Smooth muscle cell (in vitro differentiated cells): ENCODE measurements around the gene SORCS2. TPM values are rescaled to one million over a fixed set of nuclear protein-coding genes. Genes with fewer than 3 reads are reported as not detected.

Experiments
- DNase-seq: peaks from one replicate; lab custom pipeline; 2025; ENCODE audit not compliant: unreplicated experiment; lab: John Stamatoyannopoulos, UW
- H2AFZ ChIP-seq: fragments of 200-600 bp; sonication (generic); 2 replicates; pipeline ENCODE4 v1.6.0; 2016; ENCODE audit warnings: antibody characterized with exemption, low read depth, mild to moderate bottlenecking
- H3F3A ChIP-seq: fragments of 200-600 bp; sonication (generic); 2 replicates; pipeline ENCODE4 v1.6.0; 2017; ENCODE audit warnings: antibody characterized with exemption, low read depth
- H3K27ac ChIP-seq: fragments of 200-600 bp; sonication (generic); 2 replicates; pipeline ENCODE4 v1.5.1; 2016; ENCODE audit warnings: low read depth, mild to moderate bottlenecking
- H3K27me3 ChIP-seq: fragments of 200-600 bp; sonication (generic); 2 replicates; pipeline ENCODE4 v1.6.1; 2016; ENCODE audit warnings: low read depth, mild to moderate bottlenecking
- H3K36me3 ChIP-seq: fragments of 200-600 bp; sonication (generic); 2 replicates; pipeline ENCODE4 v1.5.1; 2016; ENCODE audit warnings: low read depth
- H3K4me1 ChIP-seq: fragments of 200-600 bp; sonication (generic); 2 replicates; pipeline ENCODE4 v1.5.1; 2016; ENCODE audit warnings: low read depth
- H3K4me2 ChIP-seq: fragments of 200-600 bp; sonication (generic); 2 replicates; pipeline ENCODE4 v1.6.0; 2016; ENCODE audit warnings: mild to moderate bottlenecking
- H3K4me3 ChIP-seq: fragments of 200-600 bp; sonication (generic); 2 replicates; pipeline ENCODE4 v1.5.1; 2016; ENCODE audit warnings: mild to moderate bottlenecking
- H3K79me2 ChIP-seq: fragments of 200-600 bp; sonication (generic); 2 replicates; pipeline ENCODE4 v1.6.0; 2016; ENCODE audit warnings: low read depth, mild to moderate bottlenecking
- H3K9ac ChIP-seq: fragments of 200-600 bp; sonication (generic); 2 replicates; pipeline ENCODE4 v1.6.0; 2016; ENCODE audit warnings: low read depth
- H3K9me3 ChIP-seq: fragments of 200-600 bp; sonication (generic); replicated peaks from 2 replicates; pipeline ENCODE4 v1.5.1; 2016; ENCODE audit warnings: low read depth
- H4K20me1 ChIP-seq: fragments of 200-600 bp; sonication (generic); 2 replicates; pipeline ENCODE4 v1.6.0; 2016; ENCODE audit warnings: low read depth
- WGBS: methylation state at CpG from one replicate; pipeline ENCODE4 v1.1.7; 2016; ENCODE audit warnings: low lambda C conversion rate; 5-methylcytosine and 5-hydroxymethylcytosine counted together
- polyA plus RNA-seq: library from polyadenylated mRNA; unstranded; fragments of >200 nt; fragmentation: Nextera tagmentation; extraction: Ambion mirVana; gene quantifications from 2 replicates; pipeline ENCODE4 v1.2.1, GENCODE V29; 2016
- total RNA-seq: library from RNA; depleted of rRNA; stranded (reverse); fragments of >200 nt; gene quantifications from 2 replicates; pipeline ENCODE4 v1.2.3, GENCODE V29; 2014
- TF ChIP-seq, protein P1 (sequence below): fragments of 200-600 bp; sonication (generic); IDR thresholded peaks from 2 replicates; pipeline ENCODE4 v1.5.1; 2017; ENCODE audit warnings: borderline replicate concordance, mild to moderate bottlenecking, antibody characterized with exemption; ENCODE audit not compliant: insufficient read depth, poor library complexity, severe bottlenecking

Gene SORCS2
- total and polyA plus RNA-seq, 2 experiments from 2014 or later = 5.2 to 9.3 TPM

DNA sequence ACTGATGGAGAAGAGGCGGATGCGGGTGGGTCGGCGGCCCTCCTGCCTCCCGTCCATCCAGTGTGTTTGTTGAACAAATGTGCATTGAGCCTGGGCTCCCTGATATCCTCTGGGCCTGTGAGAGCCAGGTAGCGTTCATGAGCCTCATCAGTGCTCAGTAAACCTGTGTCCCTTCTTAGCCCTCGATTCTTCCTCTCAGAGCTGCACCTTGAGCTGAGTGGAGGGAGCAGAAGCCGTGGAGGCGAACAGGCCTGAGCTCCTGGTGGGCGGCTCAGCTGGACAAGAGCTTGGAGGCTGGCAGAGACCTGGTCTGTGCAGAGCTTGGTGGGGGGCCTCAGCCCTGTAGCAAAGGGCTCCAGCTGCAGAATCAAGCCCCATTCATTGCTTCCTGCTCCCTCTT, 112.1 kb downstream of the SORCS2 start:
- 94% methylated on average over 10 of the region's 10 CpGs for WGBS
- Histone ChIP-seq H3K4me3 (no peak overlapping the region), H2AFZ (no peak overlapping the region), H3K9ac (no peak overlapping the region), H3K9me3 (no peaks in the 10 kb centered on the region), H3K36me3 (no peaks in the 10 kb centered on the region), H3F3A (no peaks in the 10 kb centered on the region), H4K20me1 (no peaks in the 10 kb centered on the region), H3K4me1 (peaks cover 6% of the 10 kb centered on the region), H3K27me3 (no peaks in the 10 kb centered on the region), H3K4me2 (no peak overlapping the region), H3K79me2 (no peaks in the 10 kb centered on the region), H3K27ac (no peak overlapping the region)
- TF ChIP-seq, protein P1, sequence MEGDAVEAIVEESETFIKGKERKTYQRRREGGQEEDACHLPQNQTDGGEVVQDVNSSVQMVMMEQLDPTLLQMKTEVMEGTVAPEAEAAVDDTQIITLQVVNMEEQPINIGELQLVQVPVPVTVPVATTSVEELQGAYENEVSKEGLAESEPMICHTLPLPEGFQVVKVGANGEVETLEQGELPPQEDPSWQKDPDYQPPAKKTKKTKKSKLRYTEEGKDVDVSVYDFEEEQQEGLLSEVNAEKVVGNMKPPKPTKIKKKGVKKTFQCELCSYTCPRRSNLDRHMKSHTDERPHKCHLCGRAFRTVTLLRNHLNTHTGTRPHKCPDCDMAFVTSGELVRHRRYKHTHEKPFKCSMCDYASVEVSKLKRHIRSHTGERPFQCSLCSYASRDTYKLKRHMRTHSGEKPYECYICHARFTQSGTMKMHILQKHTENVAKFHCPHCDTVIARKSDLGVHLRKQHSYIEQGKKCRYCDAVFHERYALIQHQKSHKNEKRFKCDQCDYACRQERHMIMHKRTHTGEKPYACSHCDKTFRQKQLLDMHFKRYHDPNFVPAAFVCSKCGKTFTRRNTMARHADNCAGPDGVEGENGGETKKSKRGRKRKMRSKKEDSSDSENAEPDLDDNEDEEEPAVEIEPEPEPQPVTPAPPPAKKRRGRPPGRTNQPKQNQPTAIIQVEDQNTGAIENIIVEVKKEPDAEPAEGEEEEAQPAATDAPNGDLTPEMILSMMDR = no peak
- DNase-seq = no peak

DNA sequence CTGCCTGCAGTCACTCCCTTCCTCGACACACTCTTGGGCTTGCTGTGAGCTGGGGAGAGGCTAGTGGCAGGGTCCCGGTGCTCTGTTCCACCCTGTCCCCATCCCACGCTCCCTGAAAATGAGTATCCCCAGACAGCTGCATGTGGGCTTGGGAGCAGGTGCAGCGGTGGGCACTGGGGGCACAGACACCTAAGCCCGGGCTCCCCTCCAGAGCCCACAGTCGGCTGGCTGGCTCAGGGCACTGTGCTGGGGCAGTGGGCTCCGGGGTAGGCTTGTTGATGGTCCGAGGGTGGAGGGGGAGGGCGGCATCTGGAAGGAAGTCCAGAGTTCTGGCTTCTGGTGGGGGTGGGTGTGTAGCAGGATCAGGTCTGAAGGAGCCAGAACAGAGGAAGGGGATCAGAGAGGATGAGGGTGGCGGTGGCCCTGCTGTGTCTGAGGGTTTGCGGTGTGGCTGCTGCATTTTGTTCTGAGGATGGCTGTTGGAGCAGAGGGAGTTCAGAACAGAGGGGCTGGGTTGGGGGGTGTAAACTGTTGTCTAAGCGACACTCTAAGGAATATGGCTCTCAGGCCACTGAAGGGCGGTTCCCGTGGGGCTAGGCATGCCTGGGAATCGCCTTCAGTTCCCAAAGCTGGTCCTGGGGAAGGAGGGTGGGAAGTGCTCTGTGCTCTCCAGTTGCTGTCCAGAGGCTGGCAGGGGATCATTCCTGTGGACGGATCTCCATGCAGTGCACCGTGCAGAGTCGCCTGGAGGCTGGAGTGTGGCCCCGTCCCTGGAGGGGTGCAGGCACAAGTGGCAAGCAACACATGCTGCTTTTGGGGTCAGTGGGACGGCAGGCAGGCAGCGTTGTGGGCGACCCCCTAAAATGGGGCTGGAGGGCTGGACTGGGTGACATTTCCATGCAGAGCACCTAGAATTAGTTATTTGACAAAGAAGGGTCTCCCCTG, 114.0 kb downstream of the SORCS2 start:
- Histone ChIP-seq H3F3A (no peaks in the 10 kb centered on the region), H3K9ac (no peak overlapping the region), H3K4me3 (no peak overlapping the region), H3K4me2 (no peak overlapping the region), H3K9me3 (no peaks in the 10 kb centered on the region), H3K36me3 (no peaks in the 10 kb centered on the region), H4K20me1 (no peaks in the 10 kb centered on the region), H3K27me3 (no peaks in the 10 kb centered on the region), H3K79me2 (no peaks in the 10 kb centered on the region), H3K4me1 (no peaks in the 10 kb centered on the region), H3K27ac (no peak overlapping the region), H2AFZ (no peak overlapping the region)
- 78% methylated on average over 22 of the region's 22 CpGs for WGBS
- DNase-seq = no peak
- TF ChIP-seq, protein P1 = no peak

DNA sequence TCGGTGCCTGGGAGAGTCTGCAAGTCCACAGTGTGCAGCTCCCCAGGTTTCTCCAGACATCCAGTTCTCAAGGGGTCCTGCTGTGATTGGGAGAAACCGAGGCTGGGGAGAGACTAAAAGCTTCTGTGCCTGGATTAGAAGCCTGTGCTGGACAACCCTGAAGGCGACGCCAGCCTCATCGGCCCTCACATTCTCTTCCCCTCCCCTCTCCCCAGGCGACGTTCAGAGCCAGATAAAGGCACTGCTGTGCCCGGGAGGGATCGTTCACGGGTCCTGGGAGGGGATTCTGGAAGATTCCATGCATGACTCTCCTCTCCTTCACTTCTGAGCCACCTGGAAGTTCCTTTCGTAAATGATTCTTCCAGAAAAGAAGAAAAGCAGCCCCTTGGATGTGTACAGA, 114.6 kb downstream of the SORCS2 start:
- TF ChIP-seq, protein P1 = no peak
- no peaks in the 10 kb centered on the region for H3K27me3 ChIP-seq

More for the DNA sequence above, 114.6 kb downstream of the SORCS2 start:
- no peak overlapping the region for H3K27ac ChIP-seq
- no peaks in the 10 kb centered on the region for H4K20me1 ChIP-seq
- 74% methylated on average over 11 of the region's 11 CpGs for WGBS
- no peaks in the 10 kb centered on the region for H3K79me2 ChIP-seq
- H3F3A ChIP-seq = no peaks in the 10 kb centered on the region
- H3K4me1 ChIP-seq = no peaks in the 10 kb centered on the region
- no peak overlapping the region for H2AFZ ChIP-seq
- DNase-seq = no peak
- H3K4me3 ChIP-seq = no peak overlapping the region
- H3K9me3 ChIP-seq = no peaks in the 10 kb centered on the region
- no peak overlapping the region for H3K4me2 ChIP-seq
- H3K36me3 ChIP-seq = no peaks in the 10 kb centered on the region
- no peak overlapping the region for H3K9ac ChIP-seq
